IMR-90 (cell line): ENCODE measurements around the gene AAGAB. TPM values are rescaled to one million over a fixed set of nuclear protein-coding genes. Genes with fewer than 3 reads are reported as not detected.

Experiments
- ATAC-seq: fragments of 200-7000 bp; cut with Tn5 transposase; 2 replicates; pipeline ENCODE4 v1.9.1; 2020; ENCODE audit warnings: low read depth, mild to moderate bottlenecking, moderate library complexity
- BruUV-seq: library from RNA; stranded (reverse); fragments of 400-500 nt; replicated peaks from 2 replicates; lab custom pipeline; 2021; lab: Mats Ljungman, UMichigan
- CTCF ChIA-PET: fragments of 300-600 bp; formaldehyde crosslinking; extraction: SDS; loops from one replicate; lab custom pipeline; 2021; ENCODE audit warnings: antibody characterized with exemption; lab: Yijun Ruan, JAX
- POLR2A ChIA-PET: fragments of 300-600 bp; sonication (Branson Sonifier 250); formaldehyde crosslinking; loops from one replicate; lab custom pipeline; 2022; ENCODE audit warnings: antibody characterized with exemption; ENCODE audit not compliant: unreplicated experiment; lab: Charles Lee
- DNase-seq: peaks from one replicate; pipeline ENCODE4 v3.0.0; 2013
- H2AFZ ChIP-seq: replicated peaks from 2 replicates; pipeline ENCODE3; 2013; ENCODE audit warnings: low read length, mild to moderate bottlenecking; ENCODE audit not compliant: poor library complexity
- H2AK5ac ChIP-seq: 2 replicates; pipeline ENCODE4 v1.6.1; 2013; ENCODE audit warnings: low read depth, low read length, inconsistent platforms
- H2AK9ac ChIP-seq: replicated peaks from 2 replicates; pipeline ENCODE3; 2013; ENCODE audit warnings: mild to moderate bottlenecking, low read depth, low read length, moderate library complexity; ENCODE audit not compliant: poor library complexity
- H2BK120ac ChIP-seq: 2 replicates; pipeline ENCODE4 v1.6.1; 2013; ENCODE audit warnings: low read depth, low read length, inconsistent platforms
- H2BK15ac ChIP-seq: 3 replicates; pipeline ENCODE4 v1.6.1; 2013; ENCODE audit warnings: low read depth, low read length, inconsistent platforms
- H2BK20ac ChIP-seq: 2 replicates; pipeline ENCODE4 v1.6.1; 2013; ENCODE audit warnings: low read depth, mild to moderate bottlenecking, inconsistent platforms, low read length, moderate library complexity
- H2BK5ac ChIP-seq: 2 replicates; pipeline ENCODE4 v1.6.1; 2013; ENCODE audit warnings: mild to moderate bottlenecking, low read depth, low read length, inconsistent platforms; ENCODE audit not compliant: poor library complexity, severe bottlenecking
- H3K14ac ChIP-seq: replicated peaks from 2 replicates; pipeline ENCODE4 v1.6.1; 2013; ENCODE audit warnings: low read depth, low read length, inconsistent platforms
- H3K18ac ChIP-seq: 2 replicates; pipeline ENCODE4 v1.6.1; 2013; ENCODE audit warnings: low read depth, low read length, control low read depth
- H3K23ac ChIP-seq: 2 replicates; pipeline ENCODE4 v1.6.1; 2013; ENCODE audit warnings: low read depth, low read length, inconsistent platforms
- H3K27ac ChIP-seq: 2 replicates; pipeline ENCODE4 v1.5.1; 2013; ENCODE audit warnings: mild to moderate bottlenecking, control low read depth, low read length; ENCODE audit not compliant: insufficient read depth
- H3K27me3 ChIP-seq: 2 replicates; pipeline ENCODE4 v1.6.1; 2013; ENCODE audit warnings: low read length; ENCODE audit not compliant: control insufficient read depth, insufficient read depth
- H3K36me3 ChIP-seq: 2 replicates; pipeline ENCODE4 v1.6.1; 2013; ENCODE audit warnings: low read length, mixed read lengths; ENCODE audit not compliant: control insufficient read depth, insufficient read depth
- H3K4ac ChIP-seq: 2 replicates; pipeline ENCODE4 v1.6.1; 2013; ENCODE audit warnings: low read depth, low read length, inconsistent platforms
- H3K4me1 ChIP-seq: 2 replicates; pipeline ENCODE4 v1.6.1; 2013; ENCODE audit warnings: low read length, mixed read lengths; ENCODE audit not compliant: control insufficient read depth, insufficient read depth
- H3K4me2 ChIP-seq: 2 replicates; pipeline ENCODE4 v1.6.1; 2013; ENCODE audit warnings: low read depth, mild to moderate bottlenecking, control low read depth, low read length, moderate library complexity
- H3K4me3 ChIP-seq: 2 replicates; pipeline ENCODE4 v1.5.1; 2013; ENCODE audit warnings: low read depth, mild to moderate bottlenecking, control low read depth, low read length, moderate library complexity; ENCODE audit not compliant: insufficient read depth
- H3K56ac ChIP-seq: 2 replicates; pipeline ENCODE4 v1.6.1; 2013; ENCODE audit warnings: low read length, inconsistent platforms; ENCODE audit not compliant: insufficient read depth; ENCODE audit errors: extremely low read depth
- H3K79me1 ChIP-seq, 2 experiments: 2 replicates each; pipeline ENCODE4 v1.6.1; 2013; ENCODE audit warnings: low read length in 2 of 2, inconsistent platforms in 1 of 2, low read depth in 1 of 2
- H3K9ac ChIP-seq: 2 replicates; pipeline ENCODE4 v1.6.1; 2013; ENCODE audit warnings: low read depth, low read length, control low read depth
- H3K9me1 ChIP-seq: 2 replicates; pipeline ENCODE4 v1.6.1; 2013; ENCODE audit warnings: low read length, inconsistent platforms; ENCODE audit not compliant: insufficient read depth
- H3K9me3 ChIP-seq: 2 replicates; pipeline ENCODE4 v1.6.1; 2013; ENCODE audit warnings: low read length; ENCODE audit not compliant: control insufficient read depth, insufficient read depth
- H4K20me1 ChIP-seq: 2 replicates; pipeline ENCODE4 v1.6.1; 2013; ENCODE audit warnings: low read length, inconsistent platforms; ENCODE audit not compliant: insufficient read depth
- H4K5ac ChIP-seq: 2 replicates; pipeline ENCODE4 v1.6.1; 2013; ENCODE audit warnings: mild to moderate bottlenecking, low read depth, low read length, control low read depth
- H4K8ac ChIP-seq, 2 experiments: 2 replicates each; pipeline ENCODE4 v1.6.1; 2013; ENCODE audit warnings: low read depth in 2 of 2, low read length in 2 of 2, control low read depth in 1 of 2, inconsistent platforms in 1 of 2
- H4K91ac ChIP-seq: 2 replicates; pipeline ENCODE4 v1.6.1; 2013; ENCODE audit warnings: low read depth, low read length, inconsistent platforms; ENCODE audit not compliant: insufficient read depth
- BHLHE40 ChIP-seq: fragments of 150-350 bp; IDR thresholded peaks from 2 replicates; pipeline ENCODE4 v1.6.1; 2016; ENCODE audit warnings: mild to moderate bottlenecking, low read depth, low read length
- CHD1 ChIP-seq: IDR thresholded peaks from 2 replicates; pipeline ENCODE4 v1.6.1; 2012; ENCODE audit warnings: low read depth, low read length, improper control_type of control experiment
- FOS ChIP-seq: fragments of 150-350 bp; IDR thresholded peaks from 2 replicates; pipeline ENCODE4 v1.6.1; 2016; ENCODE audit warnings: low read depth, low read length
- MAFK ChIP-seq: IDR thresholded peaks from 2 replicates; pipeline ENCODE4 v1.6.1; 2012; ENCODE audit warnings: low read depth, low read length, improper control_type of control experiment
- MAZ ChIP-seq: IDR thresholded peaks from 2 replicates; pipeline ENCODE4 v1.6.1; 2012; ENCODE audit warnings: low read depth, mild to moderate bottlenecking, low read length, improper control_type of control experiment, moderate library complexity, borderline replicate concordance
- NFE2L2 ChIP-seq: fragments of 150-350 bp; IDR thresholded peaks from 2 replicates; pipeline ENCODE4 v1.6.1; 2016; ENCODE audit warnings: low read depth, mild to moderate bottlenecking, low read length
- POLR2A ChIP-seq: IDR thresholded peaks from 2 replicates; pipeline ENCODE4 v1.6.1; 2012; ENCODE audit warnings: mild to moderate bottlenecking, low read depth, low read length
- RAD21 ChIP-seq: IDR thresholded peaks from 2 replicates; pipeline ENCODE4 v1.6.1; 2012; ENCODE audit warnings: low read length, improper control_type of control experiment
- WGBS, 2 experiments: methylation state at CpG; one replicate each; pipeline versions ENCODE4 v1.1.5 to v1.1.7; 2013; ENCODE audit warnings: missing lambda C conversion rate in 2 of 2; ENCODE audit not compliant: insufficient read length in 1 of 2; ENCODE audit errors: extremely low coverage in 2 of 2; 5-methylcytosine and 5-hydroxymethylcytosine counted together
- dilution Hi-C: fragments of 300-500 bp; cut with HindIII; formaldehyde crosslinking; loops from one replicate; pipeline ENCODE4 v1.14.3; 2018; ENCODE audit warnings: low sequenced_read_pairs; ENCODE audit not compliant: unreplicated experiment
- in situ Hi-C: fragments of 300-500 bp; cut with MboI; formaldehyde crosslinking; loops from 3 replicates; pipeline ENCODE4 v1.14.3; 2019; ENCODE audit warnings: low sequenced_read_pairs, inconsistent platforms, mixed read lengths
- intact Hi-C: fragments of 100-400 bp; cut with micrococcal nuclease; formaldehyde crosslinking; loops from 2 replicates; pipeline ENCODE4 v1.10.0; 2022
- polyA plus RNA-seq, 3 experiments: library from polyadenylated mRNA; depleted of rRNA; stranded (reverse); fragments of >200 nt; gene quantifications; 2 replicates each; pipeline ENCODE4 v1.2.3, GENCODE V29; 2012; ENCODE audit warnings: low replicate concordance in 1 of 3
- total RNA-seq: library from RNA; depleted of rRNA; stranded (reverse); fragments of >200 nt; gene quantifications from 2 replicates; pipeline ENCODE4 v1.2.3, GENCODE V29; 2012
- TF ChIP-seq, protein P1 (sequence below): fragments of 150-350 bp; IDR thresholded peaks from 2 replicates; pipeline ENCODE4 v1.6.1; 2016; ENCODE audit warnings: low read depth, mild to moderate bottlenecking, low read length, moderate library complexity, borderline replicate concordance
- TF ChIP-seq, protein P2 (sequence below): fragments of 150-350 bp; IDR thresholded peaks from 2 replicates; pipeline ENCODE4 v1.6.1; 2017; ENCODE audit warnings: mild to moderate bottlenecking, antibody characterized with exemption, low read length, low read depth

The AAGAB gene
- total and polyA plus RNA-seq, 2 of the 4 experiments (the other 2 are of a cell fraction) = 26.1 to 69.7 TPM

DNA sequence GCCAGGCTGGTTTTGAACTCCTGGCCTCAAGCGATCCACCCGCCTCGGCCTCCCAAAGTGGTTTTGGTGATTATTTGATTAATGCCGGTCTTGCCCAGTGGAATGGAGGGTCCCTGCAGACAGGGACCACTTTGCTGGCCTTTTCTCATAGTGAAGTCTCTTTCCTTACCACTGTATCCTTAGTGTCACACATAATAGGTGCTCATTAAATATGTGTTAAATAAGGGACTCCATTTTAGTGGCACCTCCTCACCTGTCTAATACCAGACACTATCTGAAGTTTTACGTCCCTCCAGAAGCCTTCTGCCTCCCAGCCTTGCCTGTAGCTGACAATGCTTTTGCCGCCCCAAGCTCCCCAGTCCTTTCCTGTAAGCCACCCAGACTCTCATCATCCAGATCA is 91.3 kb downstream of the AAGAB start:
- Histone ChIP-seq H3K14ac (peak overlapping the region; percentile 79; the same call in 1 of the 2 replicates), H3K18ac (no peak overlapping the region), H4K8ac (peak overlapping the region in 1 of 2 experiments; percentile 18; a peak in 1 of 4 replicates), H2AK5ac (peak overlapping the region; percentile 79; the same call in 1 of the 2 replicates), H3K36me3 (peaks cover 56% of the 10 kb centered on the region), H3K4me2 (no peak overlapping the region), H3K79me1 (peaks cover 38 to 91% of the 10 kb centered on the region in 2 experiments), H3K9me3 (no peaks in the 10 kb centered on the region), H3K9ac (peak overlapping the region; percentile 1; the same call in 1 of the 2 replicates), H4K5ac (no peak overlapping the region), H2BK20ac (peak overlapping the region; percentile 4; the same call in 1 of the 2 replicates), H3K23ac (peak overlapping the region; percentile 33; the same call in 1 of the 2 replicates), H2BK5ac (no peak overlapping the region), H3K9me1 (peaks cover 65% of the 10 kb centered on the region), H3K4ac (peak overlapping the region; percentile 37), H3K27ac (no peak overlapping the region; the same call in 1 of the 2 replicates), H4K91ac (0 out of 2 replicates have a peak overlapping the region, but pooled peaks have one; percentile 20), H3K56ac (no peak overlapping the region), H4K20me1 (peaks cover 41% of the 10 kb centered on the region), H2AFZ (no peak overlapping the region), H3K27me3 (no peaks in the 10 kb centered on the region), H2BK120ac (0 out of 2 replicates have a peak overlapping the region, but pooled peaks have one; percentile 5), H3K4me1 (peaks cover 55% of the 10 kb centered on the region), H2AK9ac (peak overlapping the region; percentile 33), H2BK15ac (peak overlapping the region; percentile 5; the same call in 1 of the 3 replicates), H3K4me3 (no peak overlapping the region)
- in situ Hi-C loops = no loop called here
- no TSS peak for BruUV-seq
- DNase-seq = no peak
- dilution Hi-C loops = no loop called here
- no peak for ATAC-seq
- intact Hi-C loops = no loop called here
- CTCF ChIA-PET = no interaction called here
- WGBS, 2 experiments = no CpG with 5 or more reads among the region's 6 CpGs
- POLR2A ChIA-PET = no interaction called here
- TF ChIP-seq FOS (no peak), BHLHE40 (no peak), POLR2A (no peak), NFE2L2 (no peak), MAZ (no peak), RAD21 (no peak), CHD1 (no peak), MAFK (no peak)
- TF ChIP-seq, protein P1, sequence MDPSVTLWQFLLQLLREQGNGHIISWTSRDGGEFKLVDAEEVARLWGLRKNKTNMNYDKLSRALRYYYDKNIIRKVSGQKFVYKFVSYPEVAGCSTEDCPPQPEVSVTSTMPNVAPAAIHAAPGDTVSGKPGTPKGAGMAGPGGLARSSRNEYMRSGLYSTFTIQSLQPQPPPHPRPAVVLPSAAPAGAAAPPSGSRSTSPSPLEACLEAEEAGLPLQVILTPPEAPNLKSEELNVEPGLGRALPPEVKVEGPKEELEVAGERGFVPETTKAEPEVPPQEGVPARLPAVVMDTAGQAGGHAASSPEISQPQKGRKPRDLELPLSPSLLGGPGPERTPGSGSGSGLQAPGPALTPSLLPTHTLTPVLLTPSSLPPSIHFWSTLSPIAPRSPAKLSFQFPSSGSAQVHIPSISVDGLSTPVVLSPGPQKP = no peak
- TF ChIP-seq, protein P2, sequence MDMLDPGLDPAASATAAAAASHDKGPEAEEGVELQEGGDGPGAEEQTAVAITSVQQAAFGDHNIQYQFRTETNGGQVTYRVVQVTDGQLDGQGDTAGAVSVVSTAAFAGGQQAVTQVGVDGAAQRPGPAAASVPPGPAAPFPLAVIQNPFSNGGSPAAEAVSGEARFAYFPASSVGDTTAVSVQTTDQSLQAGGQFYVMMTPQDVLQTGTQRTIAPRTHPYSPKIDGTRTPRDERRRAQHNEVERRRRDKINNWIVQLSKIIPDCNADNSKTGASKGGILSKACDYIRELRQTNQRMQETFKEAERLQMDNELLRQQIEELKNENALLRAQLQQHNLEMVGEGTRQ = no peak
